GM12878 (cell line): ENCODE results near the gene TCEAL7. TPM values are rescaled to one million over a fixed set of nuclear protein-coding genes. Genes with fewer than 3 reads are reported as not detected.

Experiments used
- ATAC-seq: fragments of 200-7000 bp; cut with Tn5 transposase; 3 replicates; pipeline ENCODE4 v1.9.1; 2020; ENCODE audit warnings: mild to moderate bottlenecking, moderate library complexity
- BruUV-seq: library from RNA; stranded (reverse); fragments of 400-500 nt; replicated peaks from 2 replicates; lab custom pipeline; 2021; lab: Mats Ljungman, UMichigan
- CTCF ChIA-PET: fragments of 300-600 bp; sonication (Branson Sonifier 250); formaldehyde crosslinking; extraction: SDS; loops from one replicate; lab custom pipeline; 2021; ENCODE audit warnings: inconsistent platforms; lab: Yijun Ruan, JAX
- POLR2A ChIA-PET: fragments of 350-600 bp; formaldehyde crosslinking; extraction: SDS; loops from one replicate; lab custom pipeline; 2021; ENCODE audit warnings: inconsistent platforms; lab: Charles Lee
- RAD21 ChIA-PET: fragments of 300-600 bp; sonication (Branson Sonifier 250); formaldehyde crosslinking; loops from one replicate; lab custom pipeline; 2023; ENCODE audit warnings: antibody characterized with exemption; ENCODE audit not compliant: unreplicated experiment; lab: Charles Lee
- SMC1A ChIA-PET: fragments of 300-600 bp; sonication (Branson Sonifier 250); formaldehyde crosslinking; loops from one replicate; lab custom pipeline; 2023; ENCODE audit not compliant: unreplicated experiment, uncharacterized antibody; lab: Charles Lee
- DNase-seq: peaks from one replicate; pipeline ENCODE4 v3.0.0-alpha.2; 2011; ENCODE audit warnings: low read depth, low spot score
- FAIRE-seq: peaks from 3 replicates; lab custom pipeline; 2011; peaks lifted over from hg19 to GRCh38; lab: Jason Lieb, UNC
- H2AFZ ChIP-seq: 2 replicates; pipeline ENCODE4 v1.6.0; 2011; ENCODE audit warnings: low read depth, low read length, control low read depth; ENCODE audit not compliant: control insufficient read depth
- H3K27ac ChIP-seq: 2 replicates; pipeline ENCODE4 v1.5.1; 2011; ENCODE audit warnings: control low read depth; ENCODE audit not compliant: control insufficient read depth, insufficient read depth
- H3K27me3 ChIP-seq, 2 experiments: replicated peaks in 1 of 2; 2 replicates each; pipeline versions ENCODE4 v1.6.0 to v1.6.1; 2011; ENCODE audit warnings: low read length in 1 of 2; ENCODE audit not compliant: control insufficient read depth in 2 of 2, insufficient read depth in 2 of 2
- H3K36me3 ChIP-seq, 2 experiments: 2 replicates each; pipeline ENCODE4 v1.5.1; 2011; ENCODE audit warnings: low read length in 1 of 2; ENCODE audit not compliant: control insufficient read depth in 2 of 2, insufficient read depth in 2 of 2
- H3K4me1 ChIP-seq: 2 replicates; pipeline ENCODE4 v1.6.1; 2011; ENCODE audit warnings: mild to moderate bottlenecking, low read length, moderate library complexity, mixed read lengths; ENCODE audit not compliant: control insufficient read depth, insufficient read depth
- H3K4me2 ChIP-seq: 2 replicates; pipeline ENCODE4 v1.6.0; 2011; ENCODE audit warnings: control low read depth; ENCODE audit not compliant: control insufficient read depth, insufficient read depth
- H3K4me3 ChIP-seq: fragments of 200-600 bp; sonication (generic); 2 replicates; pipeline ENCODE4 v1.5.1; 2016
- H3K79me2 ChIP-seq: 2 replicates; pipeline ENCODE4 v1.6.0; 2011; ENCODE audit warnings: low read length; ENCODE audit not compliant: control insufficient read depth, insufficient read depth
- H3K9ac ChIP-seq: 2 replicates; pipeline ENCODE4 v1.8.0; 2011; ENCODE audit warnings: low read length, control low read depth, mixed read lengths; ENCODE audit not compliant: control insufficient read depth, insufficient read depth
- H3K9me3 ChIP-seq: replicated peaks from 3 replicates; pipeline ENCODE4 v1.5.1; 2011; ENCODE audit warnings: mild to moderate bottlenecking, low read length; ENCODE audit not compliant: control insufficient read depth, insufficient read depth
- H4K20me1 ChIP-seq: 2 replicates; pipeline ENCODE4 v1.6.0; 2011; ENCODE audit not compliant: control insufficient read depth, insufficient read depth
- ATF7 ChIP-seq: fragments of 450-650 bp; IDR thresholded peaks from 2 replicates; pipeline ENCODE4 v1.6.1; 2016; ENCODE audit warnings: low read depth, mild to moderate bottlenecking
- BACH1 ChIP-seq: fragments of 450-650 bp; IDR thresholded peaks from 2 replicates; pipeline ENCODE4 v1.6.1; 2017; ENCODE audit warnings: mild to moderate bottlenecking, borderline replicate concordance
- BMI1 ChIP-seq: fragments of 450-650 bp; IDR thresholded peaks from 2 replicates; pipeline ENCODE4 v1.6.1; 2016; ENCODE audit warnings: mild to moderate bottlenecking, moderate library complexity, borderline replicate concordance
- FOXK2 ChIP-seq: fragments of 450-650 bp; IDR thresholded peaks from 2 replicates; pipeline ENCODE4 v1.6.1; 2017; ENCODE audit warnings: mild to moderate bottlenecking, moderate library complexity
- GATAD2B ChIP-seq: fragments of 450-650 bp; conservative IDR thresholded peaks from 2 replicates; pipeline ENCODE4 v1.6.1; 2017; ENCODE audit warnings: low read depth, mild to moderate bottlenecking, moderate library complexity
- IRF4 ChIP-seq: IDR thresholded peaks from 2 replicates; pipeline ENCODE4 v1.6.1; 2011; ENCODE audit warnings: low read depth, low read length
- JUND ChIP-seq: IDR thresholded peaks from 2 replicates; pipeline ENCODE4 v1.6.1; 2012; ENCODE audit warnings: low read depth, mild to moderate bottlenecking, low read length, improper control_type of control experiment, moderate library complexity
- NRF1 ChIP-seq: conservative IDR thresholded peaks from 2 replicates; pipeline ENCODE4 v1.6.1; 2011; ENCODE audit warnings: mild to moderate bottlenecking, low read depth, low read length, improper control_type of control experiment
- RELA ChIP-seq: fragments of 450-650 bp; IDR thresholded peaks from 2 replicates; pipeline ENCODE4 v1.8.0; 2014; ENCODE audit warnings: borderline replicate concordance; ENCODE audit not compliant: partially characterized antibody
- SMARCA5 ChIP-seq: fragments of 450-650 bp; IDR thresholded peaks from 2 replicates; pipeline ENCODE4 v1.6.1; 2017; ENCODE audit warnings: mild to moderate bottlenecking
- SREBF2 ChIP-seq: IDR thresholded peaks from 2 replicates; pipeline ENCODE4 v1.6.1; 2012; ENCODE audit warnings: mild to moderate bottlenecking, low read length
- TCF12 ChIP-seq: IDR thresholded peaks from 2 replicates; pipeline ENCODE4 v1.6.1; 2011; ENCODE audit warnings: low read depth, mild to moderate bottlenecking, low read length
- ZBED1 ChIP-seq: IDR thresholded peaks from 2 replicates; pipeline ENCODE4 v1.6.1; 2016; ENCODE audit warnings: borderline replicate concordance
- ZNF207 ChIP-seq: fragments of 450-650 bp; IDR thresholded peaks from 2 replicates; pipeline ENCODE4 v1.6.1; 2014; ENCODE audit warnings: antibody characterized with exemption, mild to moderate bottlenecking, borderline replicate concordance
- WGBS: methylation state at CpG from one replicate; pipeline ENCODE4 v1.1.6; 2016; ENCODE audit warnings: low lambda C conversion rate; ENCODE audit not compliant: insufficient replicate concordance, insufficient coverage; ENCODE audit errors: missing lambda C conversion rate; 5-methylcytosine and 5-hydroxymethylcytosine counted together
- in situ Hi-C: fragments of 300-500 bp; cut with MboI; formaldehyde crosslinking; loops from 9 replicates; pipeline ENCODE4 v1.14.3; 2018; ENCODE audit warnings: mixed read lengths
- intact Hi-C: fragments of 100-400 bp; cut with micrococcal nuclease; formaldehyde crosslinking; loops from one replicate; pipeline ENCODE4 v1.14.2; 2022; ENCODE audit not compliant: unreplicated experiment
- polyA plus RNA-seq, 11 experiments: library from polyadenylated mRNA; depleted of rRNA in 4 of 11; unstranded in 6 of 11; stranded (reverse) in 5 of 11; fragments of >200 nt; fragmentation: Nextera tagmentation in 4 of 11; fragmentation: Illumina TruSeq in 1 of 11; extraction: Ambion mirVana in 4 of 11; extraction: Trizol in 1 of 11; gene quantifications; 1 replicate in 1 of 11; 2 replicates in 10 of 11; pipeline versions ENCODE4 v1.2.1 to v1.2.3, GENCODE V29; 2011 to 2016; ENCODE audit warnings: inconsistent platforms in 2 of 11, missing spikeins in 2 of 11, low read depth in 1 of 11
- total RNA-seq, 4 experiments: library from RNA; depleted of rRNA in 3 of 4; stranded (reverse); fragments of >200 nt in 3 of 4; fragmentation: Illumina TruSeq in 1 of 4; extraction: Trizol in 1 of 4; gene quantifications; 2 replicates each; pipeline versions ENCODE4 v1.2.1 to v1.2.3, GENCODE V29; 2013 to 2021
- TF ChIP-seq, protein P1 (sequence below): fragments of 450-650 bp; IDR thresholded peaks from 2 replicates; pipeline ENCODE4 v1.6.1; 2014; ENCODE audit warnings: mild to moderate bottlenecking
- TF ChIP-seq, protein P2 (sequence below): IDR thresholded peaks from 2 replicates; pipeline ENCODE4 v1.6.1; 2011; ENCODE audit warnings: borderline replicate concordance, low read depth, mild to moderate bottlenecking, moderate library complexity, mixed read lengths, low read length; ENCODE audit not compliant: insufficient read depth; ENCODE audit errors: extremely low read length
- TF ChIP-seq, protein P3 (sequence below): IDR thresholded peaks from 2 replicates; pipeline ENCODE4 v1.6.1; 2011; ENCODE audit warnings: borderline replicate concordance, low read depth, mild to moderate bottlenecking, moderate library complexity, low read length; ENCODE audit not compliant: insufficient read depth, poor library complexity, severe bottlenecking
- TF ChIP-seq, protein P4 (sequence below): fragments of 450-650 bp; formaldehyde crosslinking; IDR thresholded peaks from 2 replicates; pipeline ENCODE4 v1.5.0; 2022; ENCODE audit warnings: mild to moderate bottlenecking, missing genetic modification characterization

The TCEAL7 gene
- total and polyA plus RNA-seq, 10 of the 15 experiments (the other 5 are each of a cell fraction or from before 2014, with no cell fraction given): not detected

DNA sequence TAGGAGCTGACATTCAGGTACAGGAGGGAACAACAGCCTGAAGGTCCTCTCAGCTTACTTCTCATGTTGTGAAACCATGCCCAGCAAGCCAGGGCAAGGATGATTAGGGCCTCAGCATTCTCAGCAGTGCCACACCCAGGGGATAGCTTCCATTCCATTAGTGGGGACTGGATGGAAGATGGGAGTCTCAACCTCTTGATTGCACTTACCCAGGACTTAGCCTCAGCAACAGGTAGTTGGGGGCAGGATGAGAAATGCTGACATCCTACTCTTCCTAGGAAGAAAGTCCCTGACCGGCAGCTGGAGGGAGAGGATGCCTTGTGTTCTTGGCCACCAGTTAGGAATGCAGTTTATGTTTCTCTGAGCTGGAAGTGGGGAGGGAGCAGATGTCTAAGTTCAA, 37.5 kb downstream of the TCEAL7 start:
- H3K4me2 ChIP-seq: no peak overlapping the region
- H4K20me1 ChIP-seq: no peaks in the 10 kb centered on the region
- 50% methylated on average over 1 of the region's 1 CpG for WGBS
- ChIA-PET POLR2A (no interaction called here), CTCF (interaction anchor here (1.4 kb wide), 1 partner anchor 26 kb away, joined by 4 read pairs; no protein-coding TSS in a partner anchor), SMC1A (no interaction called here), RAD21 (no interaction called here)
- no peaks in the 10 kb centered on the region for H3K36me3 ChIP-seq
- no peak for TF ChIP-seq SREBF2
- no peak for TF ChIP-seq BACH1
- TF ChIP-seq, protein P1, sequence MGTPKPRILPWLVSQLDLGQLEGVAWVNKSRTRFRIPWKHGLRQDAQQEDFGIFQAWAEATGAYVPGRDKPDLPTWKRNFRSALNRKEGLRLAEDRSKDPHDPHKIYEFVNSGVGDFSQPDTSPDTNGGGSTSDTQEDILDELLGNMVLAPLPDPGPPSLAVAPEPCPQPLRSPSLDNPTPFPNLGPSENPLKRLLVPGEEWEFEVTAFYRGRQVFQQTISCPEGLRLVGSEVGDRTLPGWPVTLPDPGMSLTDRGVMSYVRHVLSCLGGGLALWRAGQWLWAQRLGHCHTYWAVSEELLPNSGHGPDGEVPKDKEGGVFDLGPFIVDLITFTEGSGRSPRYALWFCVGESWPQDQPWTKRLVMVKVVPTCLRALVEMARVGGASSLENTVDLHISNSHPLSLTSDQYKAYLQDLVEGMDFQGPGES: no peak
- TF ChIP-seq ZNF207: no peak
- TF ChIP-seq IRF4: no peak
- TF ChIP-seq JUND: no peak
- TF ChIP-seq SMARCA5: no peak
- no peak for TF ChIP-seq RELA
- TF ChIP-seq TCF12: no peak
- TF ChIP-seq BMI1: no peak
- TF ChIP-seq ZBED1: no peak
- TF ChIP-seq, protein P2, sequence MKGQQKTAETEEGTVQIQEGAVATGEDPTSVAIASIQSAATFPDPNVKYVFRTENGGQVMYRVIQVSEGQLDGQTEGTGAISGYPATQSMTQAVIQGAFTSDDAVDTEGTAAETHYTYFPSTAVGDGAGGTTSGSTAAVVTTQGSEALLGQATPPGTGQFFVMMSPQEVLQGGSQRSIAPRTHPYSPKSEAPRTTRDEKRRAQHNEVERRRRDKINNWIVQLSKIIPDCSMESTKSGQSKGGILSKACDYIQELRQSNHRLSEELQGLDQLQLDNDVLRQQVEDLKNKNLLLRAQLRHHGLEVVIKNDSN: no peak
- TF ChIP-seq FOXK2: no peak
- TF ChIP-seq, protein P3, sequence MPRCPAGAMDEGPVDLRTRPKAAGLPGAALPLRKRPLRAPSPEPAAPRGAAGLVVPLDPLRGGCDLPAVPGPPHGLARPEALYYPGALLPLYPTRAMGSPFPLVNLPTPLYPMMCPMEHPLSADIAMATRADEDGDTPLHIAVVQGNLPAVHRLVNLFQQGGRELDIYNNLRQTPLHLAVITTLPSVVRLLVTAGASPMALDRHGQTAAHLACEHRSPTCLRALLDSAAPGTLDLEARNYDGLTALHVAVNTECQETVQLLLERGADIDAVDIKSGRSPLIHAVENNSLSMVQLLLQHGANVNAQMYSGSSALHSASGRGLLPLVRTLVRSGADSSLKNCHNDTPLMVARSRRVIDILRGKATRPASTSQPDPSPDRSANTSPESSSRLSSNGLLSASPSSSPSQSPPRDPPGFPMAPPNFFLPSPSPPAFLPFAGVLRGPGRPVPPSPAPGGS: no peak
- no peak for TF ChIP-seq GATAD2B
- TF ChIP-seq ATF7: no peak
- TF ChIP-seq, protein P4, sequence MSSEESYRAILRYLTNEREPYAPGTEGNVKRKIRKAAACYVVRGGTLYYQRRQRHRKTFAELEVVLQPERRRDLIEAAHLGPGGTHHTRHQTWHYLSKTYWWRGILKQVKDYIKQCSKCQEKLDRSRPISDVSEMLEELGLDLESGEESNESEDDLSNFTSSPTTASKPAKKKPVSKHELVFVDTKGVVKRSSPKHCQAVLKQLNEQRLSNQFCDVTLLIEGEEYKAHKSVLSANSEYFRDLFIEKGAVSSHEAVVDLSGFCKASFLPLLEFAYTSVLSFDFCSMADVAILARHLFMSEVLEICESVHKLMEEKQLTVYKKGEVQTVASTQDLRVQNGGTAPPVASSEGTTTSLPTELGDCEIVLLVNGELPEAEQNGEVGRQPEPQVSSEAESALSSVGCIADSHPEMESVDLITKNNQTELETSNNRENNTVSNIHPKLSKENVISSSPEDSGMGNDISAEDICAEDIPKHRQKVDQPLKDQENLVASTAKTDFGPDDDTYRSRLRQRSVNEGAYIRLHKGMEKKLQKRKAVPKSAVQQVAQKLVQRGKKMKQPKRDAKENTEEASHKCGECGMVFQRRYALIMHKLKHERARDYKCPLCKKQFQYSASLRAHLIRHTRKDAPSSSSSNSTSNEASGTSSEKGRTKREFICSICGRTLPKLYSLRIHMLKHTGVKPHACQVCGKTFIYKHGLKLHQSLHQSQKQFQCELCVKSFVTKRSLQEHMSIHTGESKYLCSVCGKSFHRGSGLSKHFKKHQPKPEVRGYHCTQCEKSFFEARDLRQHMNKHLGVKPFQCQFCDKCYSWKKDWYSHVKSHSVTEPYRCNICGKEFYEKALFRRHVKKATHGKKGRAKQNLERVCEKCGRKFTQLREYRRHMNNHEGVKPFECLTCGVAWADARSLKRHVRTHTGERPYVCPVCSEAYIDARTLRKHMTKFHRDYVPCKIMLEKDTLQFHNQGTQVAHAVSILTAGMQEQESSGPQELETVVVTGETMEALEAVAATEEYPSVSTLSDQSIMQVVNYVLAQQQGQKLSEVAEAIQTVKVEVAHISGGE: no peak
- no peak for TF ChIP-seq NRF1
- no peaks in the 10 kb centered on the region for H3K9me3 ChIP-seq
- no peak for FAIRE-seq
- no peaks in the 10 kb centered on the region for H3K27me3 ChIP-seq
- in situ Hi-C loops (no loop called here), intact Hi-C loops (no loop called here)
- BruUV-seq: no TSS peak
- no peak for DNase-seq
- no peaks in the 10 kb centered on the region for H3K79me2 ChIP-seq
- no peak overlapping the region for H3K27ac ChIP-seq
- H2AFZ ChIP-seq: no peak overlapping the region
- no peak overlapping the region for H3K4me3 ChIP-seq
- H3K4me1 ChIP-seq: no peaks in the 10 kb centered on the region
- no peak for ATAC-seq
- no peak overlapping the region for H3K9ac ChIP-seq
